ENCODE measurements around the gene PRKCI. TPM values are rescaled to one million over a fixed set of nuclear protein-coding genes. Genes with fewer than 3 reads are reported as not detected.

Gene PRKCI
- total RNA-seq, 1 donor from 2014 or later = 175 TPM

DNA sequence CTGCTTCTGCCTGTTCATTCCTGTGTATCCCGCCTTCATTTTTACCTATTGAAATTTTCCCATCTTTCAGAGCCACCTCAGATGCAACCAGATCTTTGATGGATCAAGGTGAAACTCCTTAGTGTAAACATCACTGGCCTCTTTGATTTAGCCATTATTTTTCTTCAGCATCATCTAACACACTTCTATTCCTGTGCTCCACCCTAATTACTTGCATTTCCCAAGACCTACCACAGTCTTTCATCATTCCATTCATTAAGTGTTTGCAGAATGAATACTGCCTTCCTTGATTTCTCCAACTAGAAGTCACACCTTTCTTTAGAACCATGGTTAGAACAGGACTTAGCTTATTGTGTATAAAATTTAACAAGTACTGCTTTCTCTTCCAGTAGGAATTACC is 79.8 kb downstream of the PRKCI start:
- Mint-ChIP-seq H3K36me3 (ENCODE audit: unreplicated experiment) (no peaks in the 10 kb centered on the region), H3K4me1 (ENCODE audit: low read depth, unreplicated experiment) (no peaks in the 10 kb centered on the region), H3K9me3 (ENCODE audit: unreplicated experiment) (no peaks in the 10 kb centered on the region), H3K4me3 (ENCODE audit: unreplicated experiment) (no peak overlapping the region), H3K27me3 (ENCODE audit: unreplicated experiment) (no peaks in the 10 kb centered on the region), H3K27ac (ENCODE audit: unreplicated experiment) (no peak overlapping the region)
- DNase-seq = no peak
- TF ChIP-seq, protein P1, sequence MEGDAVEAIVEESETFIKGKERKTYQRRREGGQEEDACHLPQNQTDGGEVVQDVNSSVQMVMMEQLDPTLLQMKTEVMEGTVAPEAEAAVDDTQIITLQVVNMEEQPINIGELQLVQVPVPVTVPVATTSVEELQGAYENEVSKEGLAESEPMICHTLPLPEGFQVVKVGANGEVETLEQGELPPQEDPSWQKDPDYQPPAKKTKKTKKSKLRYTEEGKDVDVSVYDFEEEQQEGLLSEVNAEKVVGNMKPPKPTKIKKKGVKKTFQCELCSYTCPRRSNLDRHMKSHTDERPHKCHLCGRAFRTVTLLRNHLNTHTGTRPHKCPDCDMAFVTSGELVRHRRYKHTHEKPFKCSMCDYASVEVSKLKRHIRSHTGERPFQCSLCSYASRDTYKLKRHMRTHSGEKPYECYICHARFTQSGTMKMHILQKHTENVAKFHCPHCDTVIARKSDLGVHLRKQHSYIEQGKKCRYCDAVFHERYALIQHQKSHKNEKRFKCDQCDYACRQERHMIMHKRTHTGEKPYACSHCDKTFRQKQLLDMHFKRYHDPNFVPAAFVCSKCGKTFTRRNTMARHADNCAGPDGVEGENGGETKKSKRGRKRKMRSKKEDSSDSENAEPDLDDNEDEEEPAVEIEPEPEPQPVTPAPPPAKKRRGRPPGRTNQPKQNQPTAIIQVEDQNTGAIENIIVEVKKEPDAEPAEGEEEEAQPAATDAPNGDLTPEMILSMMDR (IDR thresholded peaks at IDR 0.05; ENCODE audit: partially characterized antibody, unreplicated experiment) = no peak

DNA sequence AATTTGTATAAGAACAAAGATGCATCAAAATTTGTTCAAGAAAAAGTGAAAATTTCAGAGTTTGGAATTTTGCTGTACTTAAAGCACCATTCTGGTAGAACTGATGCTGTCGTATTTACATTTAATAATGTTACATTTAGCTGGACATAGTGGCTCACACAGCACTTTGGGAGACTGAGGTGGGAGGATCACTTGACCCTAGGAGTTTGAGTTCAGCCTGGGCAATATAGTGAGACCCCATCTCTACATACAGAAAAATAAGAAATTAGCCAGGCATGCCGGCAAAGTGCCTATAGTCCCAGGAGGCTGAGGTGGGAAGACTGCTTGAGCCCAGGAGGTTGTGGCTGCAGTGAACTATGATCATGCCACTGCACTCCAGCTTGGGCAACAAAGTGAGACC is 83.8 kb downstream of the PRKCI start:
- Mint-ChIP-seq H3K4me1 (ENCODE audit: low read depth, unreplicated experiment) (peaks cover 2% of the 10 kb centered on the region), H3K27me3 (ENCODE audit: unreplicated experiment) (no peaks in the 10 kb centered on the region), H3K4me3 (ENCODE audit: unreplicated experiment) (no peak overlapping the region), H3K9me3 (ENCODE audit: unreplicated experiment) (no peaks in the 10 kb centered on the region), H3K27ac (ENCODE audit: unreplicated experiment) (no peak overlapping the region), H3K36me3 (ENCODE audit: unreplicated experiment) (no peaks in the 10 kb centered on the region)
- TF ChIP-seq, protein P1 (IDR thresholded peaks at IDR 0.05; ENCODE audit: partially characterized antibody, unreplicated experiment) = no peak
- no peak for DNase-seq

DNA sequence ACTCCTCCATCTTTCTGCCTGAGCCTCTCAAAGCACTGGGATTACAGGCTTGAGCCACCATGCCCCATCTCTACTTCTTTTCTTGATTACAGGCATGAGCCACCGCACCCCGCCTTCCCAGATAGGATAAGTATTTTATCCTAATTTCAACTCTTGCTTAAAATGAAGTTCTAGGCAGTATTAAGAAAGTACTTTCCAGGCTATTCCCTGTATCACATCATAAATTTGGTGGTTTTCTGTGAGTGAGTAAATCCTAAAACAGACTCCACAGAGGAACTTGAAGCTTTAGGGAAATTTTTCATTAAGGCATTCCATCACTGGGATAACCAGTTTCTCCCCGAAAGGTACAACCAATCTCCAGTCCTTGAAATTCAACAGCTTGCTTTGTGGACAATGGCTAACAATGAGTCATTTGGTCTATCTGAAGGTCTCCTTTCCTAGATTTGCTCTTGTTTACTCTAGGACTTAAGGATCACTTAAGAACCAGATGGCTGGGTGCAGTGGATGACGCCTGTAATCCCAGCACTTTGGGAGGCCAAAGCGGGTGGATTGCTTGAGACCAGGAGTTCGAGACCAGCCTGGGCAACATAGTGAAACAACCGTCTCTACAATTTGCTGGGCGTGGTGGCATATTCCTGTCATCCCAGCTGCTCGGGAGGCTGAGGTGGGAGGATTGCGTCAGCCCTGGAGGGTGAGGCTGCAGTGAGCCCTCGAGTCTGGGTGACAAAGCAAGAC is 85.6 kb downstream of the PRKCI start:
- no peaks in the 10 kb centered on the region for H3K36me3 Mint-ChIP-seq (ENCODE audit: unreplicated experiment)
- H3K4me3 Mint-ChIP-seq (ENCODE audit: unreplicated experiment) = no peak overlapping the region
- no peak for DNase-seq
- H3K4me1 Mint-ChIP-seq (ENCODE audit: low read depth, unreplicated experiment) = peaks cover 2% of the 10 kb centered on the region
- TF ChIP-seq, protein P1 (IDR thresholded peaks at IDR 0.05; ENCODE audit: partially characterized antibody, unreplicated experiment) = no peak
- H3K27me3 Mint-ChIP-seq (ENCODE audit: unreplicated experiment) = no peaks in the 10 kb centered on the region
- H3K9me3 Mint-ChIP-seq (ENCODE audit: unreplicated experiment) = no peaks in the 10 kb centered on the region
- no peak overlapping the region for H3K27ac Mint-ChIP-seq (ENCODE audit: unreplicated experiment)

DNA sequence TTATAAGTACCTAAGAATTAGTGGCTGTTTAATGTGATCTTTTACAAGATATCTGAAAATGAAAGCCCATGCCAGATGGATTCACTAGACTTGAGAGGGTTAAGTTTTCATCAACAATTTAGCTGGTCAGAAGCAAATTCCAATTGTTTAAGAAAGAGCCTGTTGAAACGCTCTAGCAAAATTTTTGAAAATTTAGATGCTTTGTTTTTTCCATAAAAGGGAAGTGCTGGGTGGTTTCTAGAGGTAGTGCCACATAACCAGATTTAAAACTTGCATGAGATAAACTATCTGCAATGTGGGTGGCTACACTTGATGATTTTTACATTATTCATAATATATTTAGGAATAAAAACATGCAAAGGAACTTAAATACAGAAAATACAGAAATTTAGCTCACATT is 86.8 kb downstream of the PRKCI start:
- peaks cover 2% of the 10 kb centered on the region for H3K4me1 Mint-ChIP-seq (ENCODE audit: low read depth, unreplicated experiment)
- H3K4me3 Mint-ChIP-seq (ENCODE audit: unreplicated experiment) = no peak overlapping the region
- DNase-seq = no peak
- H3K36me3 Mint-ChIP-seq (ENCODE audit: unreplicated experiment) = no peaks in the 10 kb centered on the region
- TF ChIP-seq, protein P1 (IDR thresholded peaks at IDR 0.05; ENCODE audit: partially characterized antibody, unreplicated experiment) = no peak
- no peaks in the 10 kb centered on the region for H3K9me3 Mint-ChIP-seq (ENCODE audit: unreplicated experiment)
- no peaks in the 10 kb centered on the region for H3K27me3 Mint-ChIP-seq (ENCODE audit: unreplicated experiment)
- no peak overlapping the region for H3K27ac Mint-ChIP-seq (ENCODE audit: unreplicated experiment)

DNA sequence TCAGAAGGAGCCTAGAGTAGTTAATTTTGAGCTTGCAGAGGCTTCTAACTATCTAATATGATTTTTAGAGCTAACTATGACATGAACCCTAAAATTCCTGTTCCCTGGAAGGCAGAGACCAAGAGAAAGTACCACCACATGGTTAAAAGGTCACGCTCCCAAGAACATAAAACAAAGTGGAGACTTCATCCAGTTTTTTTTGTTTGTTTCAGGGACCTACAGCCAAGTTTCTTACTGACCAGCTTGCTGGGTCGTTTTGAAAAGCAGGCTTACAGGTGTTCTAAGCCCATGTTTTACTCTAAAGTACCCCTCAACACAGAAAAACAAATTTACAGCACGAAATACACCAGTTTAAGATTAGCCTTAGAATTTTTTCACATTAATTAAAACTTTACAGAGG is 95.7 kb downstream of the PRKCI start:
- H3K4me3 Mint-ChIP-seq (ENCODE audit: unreplicated experiment) = no peak overlapping the region
- no peak overlapping the region for H3K27ac Mint-ChIP-seq (ENCODE audit: unreplicated experiment)
- H3K9me3 Mint-ChIP-seq (ENCODE audit: unreplicated experiment) = no peaks in the 10 kb centered on the region
- peaks cover 2% of the 10 kb centered on the region for H3K27me3 Mint-ChIP-seq (ENCODE audit: unreplicated experiment)
- DNase-seq = no peak
- TF ChIP-seq, protein P1 (IDR thresholded peaks at IDR 0.05; ENCODE audit: partially characterized antibody, unreplicated experiment) = no peak
- H3K36me3 Mint-ChIP-seq (ENCODE audit: unreplicated experiment) = peaks cover 5% of the 10 kb centered on the region
- peaks cover 13% of the 10 kb centered on the region for H3K4me1 Mint-ChIP-seq (ENCODE audit: low read depth, unreplicated experiment)
